ENCODE data around the gene SDC3.
"Not testable (repeated sequence)": the region's sequence is repeated elsewhere in the genome, so short reads cannot be mapped to it uniquely, and the experiment has no call there.

SDC3 gene

GRCh38 chr1:30876451-30877204, 31.9 kb downstream of the SDC3 start:
- DNase-seq (ENCODE audit: low read depth in 2 of 2) = no peak

GRCh38 chr1:30875916-30876315, 32.6 kb downstream of the SDC3 start:
- no peak for DNase-seq (ENCODE audit: low read depth in 2 of 2)

- no peak for DNase-seq (ENCODE audit: low read depth in 2 of 2)
Measured at GRCh38 chr1:30875197-30875596, 33.4 kb downstream of the SDC3 start.

DNA sequence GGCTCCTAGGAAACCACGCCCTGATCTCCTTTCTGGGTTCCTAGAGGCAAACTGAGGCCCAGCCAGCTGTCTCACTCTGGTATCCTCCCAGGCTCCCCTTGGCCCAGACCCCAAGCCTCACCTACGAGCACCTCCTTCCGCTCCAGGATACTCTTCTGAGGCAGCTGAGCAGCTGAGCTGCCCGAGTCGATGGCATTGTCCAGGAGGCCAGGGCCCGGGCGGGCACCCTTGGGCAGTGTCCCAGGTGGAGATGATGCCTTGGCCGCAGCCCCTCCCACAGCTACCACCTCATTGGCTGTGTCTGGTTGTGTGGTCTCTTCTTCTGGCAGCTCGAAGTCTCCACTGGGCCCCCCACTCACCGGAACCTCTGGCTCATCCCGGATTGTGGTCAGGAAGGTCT, 34.4 kb downstream of the SDC3 start:
- no peak for DNase-seq (ENCODE audit: low read depth in 2 of 2)

DNA sequence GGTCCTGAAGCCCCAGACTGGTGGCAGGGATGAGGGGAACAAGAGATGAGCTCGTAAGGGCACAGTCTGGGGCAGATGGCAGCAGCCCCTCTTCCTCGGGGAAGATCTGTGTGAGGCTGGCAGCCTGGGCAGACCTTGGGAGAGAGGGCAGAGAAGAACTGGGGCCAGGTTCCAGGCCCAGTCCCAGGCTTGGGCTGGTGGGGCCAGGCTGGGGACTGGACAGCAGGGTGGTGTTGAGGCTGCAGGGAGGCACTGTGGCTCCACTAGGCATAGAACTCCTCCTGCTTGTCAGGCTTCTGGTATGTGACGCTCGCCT, 35.7 kb downstream of the SDC3 start:
- no peak for DNase-seq (ENCODE audit: low read depth in 2 of 2)

- no peak for DNase-seq (ENCODE audit: low read depth in 2 of 2)
Measured at GRCh38 chr1:30872033-30872947, 36.3 kb downstream of the SDC3 start.

DNA sequence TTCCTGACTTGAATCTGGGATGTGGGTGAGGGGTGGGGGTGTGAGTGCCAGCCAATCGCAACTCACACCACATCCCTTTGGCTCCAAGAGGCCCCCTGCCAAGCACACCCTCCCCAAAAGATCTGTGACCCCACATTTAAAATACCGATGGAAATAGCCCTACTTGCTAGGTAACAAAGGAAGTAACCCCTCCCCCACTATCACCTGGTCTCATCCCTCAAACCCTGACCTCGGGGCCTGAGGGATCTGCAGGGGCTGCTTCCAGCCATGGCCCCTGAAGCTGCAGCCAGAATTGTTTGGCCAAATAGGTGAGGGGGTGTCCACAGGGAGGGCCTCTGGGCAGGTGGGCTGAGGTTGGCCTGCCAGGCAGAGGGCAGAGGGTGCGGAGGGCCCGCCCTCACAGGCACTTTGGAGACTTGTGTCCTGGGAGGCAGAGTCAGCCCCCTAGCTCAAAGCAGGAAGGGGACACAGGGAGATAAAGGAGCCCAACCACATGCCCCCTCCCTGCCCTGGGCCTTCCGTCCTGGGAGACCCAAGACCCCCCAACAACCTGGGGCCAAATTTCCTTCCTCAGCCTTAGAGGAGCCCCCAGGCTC, 37.2 kb downstream of the SDC3 start:
- no peak for DNase-seq (ENCODE audit: low read depth in 2 of 2)

GRCh38 chr1:30870656-30871055, 37.9 kb downstream of the SDC3 start:
- no peak for DNase-seq (ENCODE audit: low read depth in 2 of 2)

- no peak for DNase-seq (ENCODE audit: low read depth in 2 of 2)
Measured at GRCh38 chr1:30870035-30870434, 38.5 kb downstream of the SDC3 start.

DNA sequence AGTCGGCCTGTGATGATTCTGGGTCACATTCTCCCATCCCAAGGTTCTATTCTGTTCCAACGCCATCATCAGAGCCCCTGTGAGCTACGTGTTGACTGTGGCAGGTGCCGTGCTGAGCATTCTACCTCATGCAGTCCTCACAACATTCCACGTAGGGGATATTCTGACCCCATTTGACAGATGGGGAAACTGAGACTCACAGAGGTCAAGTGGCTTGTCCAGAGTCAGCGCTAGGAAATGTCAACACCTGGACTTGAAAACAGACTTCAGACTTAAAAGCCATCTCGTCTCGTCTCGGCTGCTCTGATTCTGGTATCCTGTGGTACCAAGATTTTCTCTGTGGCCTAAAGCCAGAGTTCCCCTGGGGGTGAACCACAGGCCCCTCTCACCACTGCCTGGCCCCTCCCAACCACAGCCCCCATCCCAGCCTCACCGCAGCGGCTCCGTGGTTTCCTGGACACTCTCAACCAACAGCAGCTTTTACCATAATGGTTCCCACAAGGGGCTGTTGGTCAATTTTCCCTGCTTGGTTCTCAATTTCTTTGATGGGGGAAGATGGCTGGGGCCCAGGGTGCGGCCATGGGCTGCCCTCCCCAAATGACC, 39.6 kb downstream of the SDC3 start:
- DNase-seq (ENCODE audit: low read depth in 2 of 2) = peak; percentile 16 to 27

DNA sequence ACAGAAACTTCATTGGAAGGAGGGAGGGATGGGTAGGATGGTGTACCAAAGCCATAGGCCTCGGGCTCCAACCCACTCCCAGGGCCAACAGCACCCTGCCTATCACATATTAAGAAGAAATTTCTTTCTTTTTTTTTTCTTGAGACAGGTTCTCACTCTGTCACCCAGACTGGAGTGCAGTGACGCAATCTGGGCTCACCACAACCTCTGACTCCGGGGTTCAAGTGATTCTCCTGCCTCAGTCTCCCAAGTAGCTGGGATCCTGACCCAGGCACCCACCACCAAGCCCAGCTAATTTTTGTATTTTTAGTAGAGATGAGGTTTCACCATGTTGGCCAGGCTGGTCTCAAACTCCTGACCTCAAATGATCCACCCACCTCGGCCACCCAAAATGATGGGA, 40.5 kb downstream of the SDC3 start:
- DNase-seq (ENCODE audit: low read depth in 2 of 2) = not testable (repeated sequence)

DNA sequence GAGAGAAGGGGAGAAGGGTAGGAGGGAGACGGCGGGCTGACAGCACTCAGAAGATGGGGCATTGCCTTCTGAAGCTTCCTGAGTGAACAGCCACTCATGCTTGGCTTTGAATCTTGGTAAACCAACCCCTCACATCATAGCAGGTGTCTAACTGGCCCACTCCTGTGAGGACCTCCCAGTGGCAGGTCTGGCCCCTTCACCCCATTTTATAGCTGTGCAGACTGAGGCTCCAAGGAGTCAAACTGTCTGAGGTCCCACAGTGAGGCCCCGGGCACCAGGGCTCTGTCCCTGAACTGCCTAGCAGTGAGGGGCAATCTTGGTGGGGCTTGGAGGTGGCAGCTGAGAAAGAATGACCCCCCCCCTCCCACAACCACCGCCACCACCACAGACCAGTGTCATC, 41.0 kb downstream of the SDC3 start:
- DNase-seq (ENCODE audit: low read depth in 2 of 2) = no peak

DNA sequence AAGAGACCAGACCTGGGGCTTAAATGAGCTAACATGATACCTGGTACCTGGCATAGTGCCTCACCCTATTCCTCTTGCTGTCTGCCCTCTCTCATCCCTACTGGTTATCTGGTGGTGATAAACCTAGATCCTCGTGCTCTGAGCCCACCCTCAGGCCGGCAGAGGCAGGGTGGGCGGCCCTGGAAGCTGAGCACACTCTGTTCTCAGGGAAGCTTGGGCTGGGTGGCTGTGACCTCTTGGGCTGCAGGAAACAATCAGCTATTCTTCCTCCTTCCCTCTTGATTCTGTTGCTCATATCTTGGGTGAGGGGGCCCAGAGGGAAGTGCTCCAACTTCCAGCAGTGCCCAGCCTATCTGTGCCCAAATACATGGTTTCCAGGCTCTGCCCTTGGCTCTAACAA, 42.0 kb downstream of the SDC3 start:
- DNase-seq (ENCODE audit: low read depth in 2 of 2) = no peak

- no peak for DNase-seq (ENCODE audit: low read depth in 2 of 2)
Measured at GRCh38 chr1:30864681-30865080, 43.9 kb downstream of the SDC3 start.

DNA sequence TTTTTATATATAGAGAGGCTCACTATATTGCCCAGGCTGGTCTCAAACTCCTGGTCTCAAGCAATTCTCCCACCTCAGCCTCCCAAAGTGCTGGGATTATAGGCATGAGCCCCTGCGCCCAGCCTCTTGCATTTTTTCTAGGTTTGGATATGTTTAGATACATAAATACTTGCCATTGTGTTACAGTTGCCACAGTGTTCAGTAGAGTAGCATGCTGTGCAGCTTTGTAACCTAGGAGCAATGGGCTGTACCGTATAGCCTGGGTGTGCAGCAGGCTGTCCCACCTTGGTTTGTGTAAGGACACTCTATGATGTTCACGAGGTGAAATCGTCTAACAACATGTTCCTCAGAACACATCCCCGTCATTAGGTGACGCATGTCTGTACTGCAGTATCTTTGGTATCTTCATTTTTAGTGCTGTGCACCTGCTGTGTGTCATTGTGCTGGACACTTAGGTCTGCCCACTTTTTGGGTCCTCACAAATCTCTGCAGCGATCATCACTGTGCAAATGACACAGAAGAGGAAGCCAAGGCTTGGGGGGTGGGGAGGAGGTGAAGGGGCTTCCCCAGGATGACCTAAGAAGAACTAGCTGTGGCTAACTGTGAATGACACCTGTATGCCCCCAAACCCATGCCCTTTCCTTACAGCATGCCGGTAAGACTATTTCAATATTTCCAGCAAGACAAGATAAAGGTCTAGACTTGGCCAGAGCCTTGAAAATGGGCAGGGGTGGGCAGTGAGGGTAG, 44.5 kb downstream of the SDC3 start:
- no peak for DNase-seq (ENCODE audit: low read depth in 2 of 2)

DNA sequence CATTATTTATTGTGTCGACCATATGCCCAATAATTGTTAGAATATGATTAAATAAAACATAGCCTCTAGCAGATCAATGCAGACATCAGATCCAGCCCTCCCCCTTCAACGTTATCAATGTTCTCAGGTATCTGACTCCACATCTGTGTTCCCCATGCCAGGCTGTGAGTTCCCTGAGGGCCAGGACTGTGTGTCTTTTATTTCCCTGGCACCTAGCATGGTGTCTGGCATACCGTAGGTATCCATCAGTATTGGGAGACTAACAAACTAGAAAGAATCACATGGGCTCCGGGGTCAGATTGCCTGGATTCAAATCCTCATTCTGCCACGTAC, 48.3 kb downstream of the SDC3 start:
- DNase-seq (ENCODE audit: low read depth in 2 of 2) = no peak

GRCh38 chr1:30857964-30858363, 50.6 kb downstream of the SDC3 start:
- no peak for DNase-seq (ENCODE audit: low read depth in 2 of 2)

- DNase-seq (ENCODE audit: low read depth in 2 of 2) = no peak
Measured at GRCh38 chr1:30857062-30857461, 51.5 kb downstream of the SDC3 start.

DNA sequence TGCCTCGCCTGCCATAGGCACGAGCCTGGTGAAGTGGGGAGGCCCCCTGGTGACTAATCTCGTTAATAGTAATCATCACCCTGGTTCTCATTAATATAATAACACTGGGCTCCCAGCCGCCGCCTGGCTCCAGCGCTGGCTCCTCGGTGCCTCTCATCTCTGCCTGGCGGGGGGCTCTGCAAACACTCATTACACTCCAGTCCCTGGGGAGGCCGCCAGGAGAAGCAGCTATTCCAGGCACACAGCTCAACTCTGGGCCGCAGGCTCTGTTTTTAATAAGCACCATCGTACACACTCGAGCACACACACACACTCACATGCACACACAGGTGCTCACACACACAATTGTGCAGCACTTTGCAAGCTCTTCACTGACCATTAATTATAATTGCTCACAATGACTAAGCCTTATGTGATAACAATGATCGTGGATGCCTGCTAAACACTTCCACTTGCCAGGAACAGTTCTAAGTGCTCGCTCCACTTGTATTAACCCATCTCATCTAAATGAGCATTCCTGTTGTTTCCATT, 52.2 kb downstream of the SDC3 start:
- DNase-seq (ENCODE audit: low read depth in 2 of 2) = no peak

DNA sequence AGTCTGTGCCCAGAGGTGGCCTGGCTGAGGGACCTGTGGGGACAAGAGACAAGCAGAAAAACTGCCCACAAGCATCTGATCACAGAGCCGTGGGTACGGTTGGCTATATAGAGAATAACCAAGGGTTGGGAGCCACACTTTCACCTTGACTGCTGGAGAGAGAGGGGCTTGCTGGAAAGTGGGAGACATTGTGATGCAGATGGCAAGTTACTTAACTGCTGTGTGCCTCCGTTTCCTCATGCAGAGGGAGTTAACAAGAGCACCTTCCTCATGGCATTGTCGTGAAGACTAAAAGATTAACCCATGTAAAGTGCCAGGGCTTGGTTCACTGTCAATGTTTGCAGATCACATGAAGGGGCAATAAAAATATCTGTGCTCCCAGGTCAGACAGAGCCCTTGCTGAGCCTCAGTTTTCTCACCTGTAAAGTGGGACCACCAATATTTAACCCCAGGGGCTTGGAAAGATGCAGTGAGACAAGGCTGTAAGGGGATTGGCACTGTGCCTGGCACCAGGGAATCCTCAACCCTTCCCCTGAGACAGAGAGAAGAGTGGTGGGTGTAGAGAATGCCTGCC, 52.8 kb downstream of the SDC3 start:
- DNase-seq (ENCODE audit: low read depth in 2 of 2) = no peak

DNA sequence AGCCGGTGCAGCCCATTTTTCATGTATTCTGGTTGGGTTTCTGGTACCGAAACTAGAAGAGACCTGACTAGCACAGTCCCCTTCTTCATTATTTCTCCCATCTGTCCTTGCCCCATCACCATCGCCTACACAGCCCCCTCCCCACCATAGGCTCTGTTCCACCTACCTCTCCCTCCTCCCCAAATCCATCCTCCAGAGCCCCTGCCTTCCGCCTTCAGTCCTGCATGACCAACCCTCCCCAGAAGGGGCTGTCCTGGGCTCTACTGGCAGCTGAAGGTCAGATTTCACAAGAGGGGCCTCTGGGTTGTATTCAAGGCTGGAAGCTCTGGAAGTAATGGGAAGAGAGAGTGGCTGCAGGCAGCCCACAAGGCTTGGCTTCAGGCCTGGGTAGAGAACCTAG, 55.2 kb downstream of the SDC3 start:
- no peak for DNase-seq (ENCODE audit: low read depth in 2 of 2)
